ENCODE measurements around the gene KCNK5. TPM values are rescaled to one million over a fixed set of nuclear protein-coding genes. Genes with fewer than 3 reads are reported as not detected.

The KCNK5 gene
- total RNA-seq, 1 experiment from 2014 or later, result not detected

- DNase-seq (ENCODE audit: low spot score), result no peak
These were observed 56.0 kb downstream of the KCNK5 start for GRCh38 chr6:39173270-39173669.

GRCh38 chr6:39172377-39172757, 56.9 kb downstream of the KCNK5 start:
- DNase-seq (ENCODE audit: low spot score), result no peak

GRCh38 chr6:39171489-39172376, 57.5 kb downstream of the KCNK5 start:
- DNase-seq (ENCODE audit: low spot score), result no peak

GRCh38 chr6:39170860-39171259, 58.4 kb downstream of the KCNK5 start:
- no peak for DNase-seq (ENCODE audit: low spot score)

GRCh38 chr6:39170389-39170788, 58.9 kb downstream of the KCNK5 start:
- no peak for DNase-seq (ENCODE audit: low spot score)

- no peak for DNase-seq (ENCODE audit: low spot score)
These were observed 59.6 kb downstream of the KCNK5 start for GRCh38 chr6:39169448-39170344.

GRCh38 chr6:39167866-39168625, 61.2 kb downstream of the KCNK5 start:
- DNase-seq (ENCODE audit: low spot score), result no peak

GRCh38 chr6:39167321-39167720, 62.0 kb downstream of the KCNK5 start:
- no peak for DNase-seq (ENCODE audit: low spot score)

- DNase-seq (ENCODE audit: low spot score), result no peak
These were observed 62.4 kb downstream of the KCNK5 start for GRCh38 chr6:39166912-39167290.

GRCh38 chr6:39166189-39166911, 62.9 kb downstream of the KCNK5 start:
- peak; percentile 19 for DNase-seq (ENCODE audit: low spot score)

GRCh38 chr6:39157511-39157910, 71.8 kb downstream of the KCNK5 start:
- DNase-seq (ENCODE audit: low spot score), result no peak

GRCh38 chr6:39156801-39157200, 72.5 kb downstream of the KCNK5 start:
- DNase-seq (ENCODE audit: low spot score), result no peak

- DNase-seq (ENCODE audit: low spot score), result no peak
These were observed 74.6 kb downstream of the KCNK5 start for GRCh38 chr6:39154705-39155104.

- no peak for DNase-seq (ENCODE audit: low spot score)
These were observed 75.4 kb downstream of the KCNK5 start for GRCh38 chr6:39153766-39154397.

- no peak for DNase-seq (ENCODE audit: low spot score)
These were observed 77.0 kb downstream of the KCNK5 start for GRCh38 chr6:39152262-39152661.

- no peak for DNase-seq (ENCODE audit: low spot score)
These were observed 78.1 kb downstream of the KCNK5 start for GRCh38 chr6:39151211-39151610.

GRCh38 chr6:39144481-39145173, 84.6 kb downstream of the KCNK5 start:
- DNase-seq (ENCODE audit: low spot score), result no peak

GRCh38 chr6:39143238-39143930, 85.9 kb downstream of the KCNK5 start:
- no peak for DNase-seq (ENCODE audit: low spot score)

GRCh38 chr6:39140556-39141167, 88.6 kb downstream of the KCNK5 start:
- no peak for DNase-seq (ENCODE audit: low spot score)
